ENCODE results near the gene VRK2. TPM values are rescaled to one million over a fixed set of nuclear protein-coding genes. Genes with fewer than 3 reads are reported as not detected.

The VRK2 gene
- total and polyA plus RNA-seq, 10 of the 15 experiments (the other 5 are each of a cell fraction or from before 2014, with no cell fraction given), result 26.5 to 78.0 (median 57.3) TPM

GRCh38 chr2:58019229-58019628 is 27.4 kb upstream of the VRK2 start:
- Histone ChIP-seq H3K27ac (ENCODE audit: control insufficient read depth, insufficient read depth) (no peak overlapping the region), H3K27me3 (replicated peaks in 1 of 2; ENCODE audit: control insufficient read depth in 2 of 2, insufficient read depth in 2 of 2, low read length in 1 of 2) (no peaks in the 10 kb centered on the region), H3K36me3 (ENCODE audit: control insufficient read depth in 2 of 2, insufficient read depth in 2 of 2, low read length in 1 of 2) (no peaks in the 10 kb centered on the region; a peak in 1 of 4 replicates), H3K79me2 (ENCODE audit: control insufficient read depth, insufficient read depth, low read length) (no peaks in the 10 kb centered on the region), H3K4me2 (ENCODE audit: control insufficient read depth, insufficient read depth) (no peak overlapping the region), H2AFZ (ENCODE audit: control insufficient read depth, low read depth, low read length) (peak overlapping the region; percentile 3; the same call in 1 of the 2 replicates), H3K4me1 (ENCODE audit: control insufficient read depth, insufficient read depth, low read length) (peaks cover 12% of the 10 kb centered on the region; the same call in 1 of the 2 replicates), H3K4me3 (no peak overlapping the region), H3K9me3 (replicated peaks; ENCODE audit: control insufficient read depth, insufficient read depth, low read length) (peaks cover 5% of the 10 kb centered on the region; the same call in 2 of the 3 replicates), H3K9ac (ENCODE audit: control insufficient read depth, insufficient read depth, low read length) (no peak overlapping the region), H4K20me1 (ENCODE audit: control insufficient read depth, insufficient read depth) (no peaks in the 10 kb centered on the region)
- FAIRE-seq (peak; percentile 64), ATAC-seq (peak; percentile 81), DNase-seq (ENCODE audit: low read depth, low spot score) (no peak)
- in situ Hi-C loops (cut with MboI), result no loop called here
- 0% methylated on average over 1 of the region's 1 CpG for WGBS (ENCODE audit: insufficient coverage, insufficient replicate concordance, low lambda C conversion rate, missing lambda C conversion rate)
- ChIA-PET POLR2A (interaction anchor here (1.0 kb wide), 2 partner anchors 8 to 13 kb away, joined by 3 read pairs; no protein-coding TSS in a partner anchor), RAD21 (ENCODE audit: unreplicated experiment) (interaction anchor here (0.9 to 1.7 kb wide), 6 partner anchors 9 to 109 kb away, joined by 3 to 9 read pairs (median 4); partner anchors contain the start of gene VRK2), CTCF (interaction anchor here (1.0 kb wide), 1 partner anchor 8 kb away, joined by 3 read pairs; no protein-coding TSS in a partner anchor), SMC1A (ENCODE audit: uncharacterized antibody, unreplicated experiment) (interaction anchor here (0.8 to 9.9 kb wide), 8 partner anchors 12 to 110 kb away, joined by 3 to 83 read pairs (median 4); no protein-coding TSS in a partner anchor)
- no TSS peak for BruUV-seq (replicated peaks)
- intact Hi-C loops (cut with micrococcal nuclease; ENCODE audit: unreplicated experiment), result loop anchor here (2.0 kb wide), 1 partner anchor 16 kb away; no protein-coding TSS in a partner anchor
- TF ChIP-seq NBN (IDR thresholded peaks at IDR 0.05) (peak; percentile 28; the same call in 1 of the 2 replicates), TCF3 (IDR thresholded peaks at IDR 0.05; ENCODE audit: borderline replicate concordance, insufficient read depth, low read depth, low read length) (no peak), POU2F2 (IDR thresholded peaks at IDR 0.05; ENCODE audit: borderline replicate concordance, low read depth, low read length) (no peak), PML (IDR thresholded peaks at IDR 0.05; ENCODE audit: low read length) (no peak), ZNF592 (IDR thresholded peaks at IDR 0.05) (no peak), POLR2AphosphoS2 (IDR thresholded peaks at IDR 0.05; ENCODE audit: low read depth, low read length) (no peak), KDM1A (IDR thresholded peaks at IDR 0.05; ENCODE audit: borderline replicate concordance) (no peak), NRF1 (conservative IDR thresholded peaks at IDR 0.05; ENCODE audit: low read depth, low read length) (no peak), RFX5 (IDR thresholded peaks at IDR 0.05; ENCODE audit: low read depth, low read length) (no peak), MYC (IDR thresholded peaks at IDR 0.05; ENCODE audit: insufficient read depth, insufficient read length, insufficient replicate concordance, low read length, severe bottlenecking) (no peak), MTA3 (IDR thresholded peaks at IDR 0.05; ENCODE audit: borderline replicate concordance, low read length) (no peak), ETV6 (conservative IDR thresholded peaks at IDR 0.05 in 1 of 2, IDR thresholded peaks at IDR 0.05 in 1 of 2; ENCODE audit: borderline replicate concordance in 1 of 2, low read depth in 1 of 2) (no peak), SREBF2 (IDR thresholded peaks at IDR 0.05; ENCODE audit: low read length) (no peak), SMC3 (IDR thresholded peaks at IDR 0.05; ENCODE audit: borderline replicate concordance, low read length) (no peak), IRF3 (IDR thresholded peaks at IDR 0.05) (no peak), CBX5 (IDR thresholded peaks at IDR 0.05; ENCODE audit: low read depth) (no peak), NFIC (IDR thresholded peaks at IDR 0.05; ENCODE audit: low read depth, low read length) (peak; percentile 67; the same call in 1 of the 2 replicates), RUNX3 (IDR thresholded peaks at IDR 0.05; ENCODE audit: low read length) (no peak), RB1 (IDR thresholded peaks at IDR 0.05; ENCODE audit: borderline replicate concordance) (no peak), BCL11A (IDR thresholded peaks at IDR 0.05; ENCODE audit: low read depth, low read length) (no peak), CHD4 (IDR thresholded peaks at IDR 0.05) (no peak)
